Adrenal gland (tissue), 5 donors: Measurements from ENCODE around the gene STPG1.

Experiments
- CTCF ChIP-seq, 6 experiments: fragments of 450-650 bp in 4 of 6; fragments of 200-600 bp in 2 of 6; sonication (generic) in 1 of 6; IDR thresholded peaks; 1 replicate in 5 of 6; 2 replicates in 1 of 6; pipeline versions ENCODE4 v1.5.1 to v1.8.0; 2016 to 2021; ENCODE audit warnings: antibody characterized with exemption in 6 of 6, mild to moderate bottlenecking in 2 of 6, moderate library complexity in 1 of 6
- POLR2A ChIP-seq, 2 donors: fragments of 450-650 bp; IDR thresholded peaks; one replicate each; pipeline ENCODE4 v1.6.1; 2017; ENCODE audit warnings: antibody characterized with exemption in 2 of 2, mild to moderate bottlenecking in 2 of 2, moderate library complexity in 1 of 2
- donor health status: DM: no; HTN: no; CAD: no.

- TF ChIP-seq CTCF (IDR thresholded peaks at IDR 0.05), result no peak
- TF ChIP-seq POLR2A (IDR thresholded peaks at IDR 0.05), result no peak
These were observed 46.1 kb upstream of the STPG1 start for GRCh38 chr1:24459551-24460266.
